Measurements from ENCODE around the gene NRXN2.
A peak's percentile ranks its signal among the peaks of the same experiment; 100 is the strongest.

The NRXN2 gene

GRCh38 chr11:64723117-64723906, at the start of gene NRXN2:
TSS of gene NRXN2 (minus strand) at chr11:64723197. CDS start at chr11:64713699, 9,498 bp downstream.
- DNase-seq = peak; percentile 95

GRCh38 chr11:64772303-64773018, 49.5 kb upstream of the NRXN2 start:
- no peak for DNase-seq

DNA sequence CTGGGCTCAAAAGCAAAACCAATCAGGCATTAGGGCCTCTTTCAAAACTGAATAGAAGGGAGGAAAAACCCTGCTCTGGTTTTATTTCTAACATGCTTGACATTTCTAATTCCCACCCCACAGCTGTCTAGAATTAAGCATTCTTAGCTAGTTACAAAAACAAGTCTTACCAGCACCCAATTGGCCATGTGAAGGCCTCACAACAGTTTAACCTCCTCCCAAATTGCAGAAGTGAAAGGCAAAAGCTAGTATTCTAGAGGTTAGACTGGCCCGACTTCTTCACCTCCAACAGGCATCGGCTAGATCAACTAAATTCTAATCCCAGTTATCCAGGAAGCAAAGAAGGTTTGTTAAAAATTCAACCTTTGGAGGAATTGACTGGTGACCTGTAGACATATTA, 48.9 kb upstream of the NRXN2 start:
- DNase-seq = no peak

- DNase-seq = no peak
These were observed 47.1 kb upstream of the NRXN2 start for GRCh38 chr11:64770120-64770519.

DNA sequence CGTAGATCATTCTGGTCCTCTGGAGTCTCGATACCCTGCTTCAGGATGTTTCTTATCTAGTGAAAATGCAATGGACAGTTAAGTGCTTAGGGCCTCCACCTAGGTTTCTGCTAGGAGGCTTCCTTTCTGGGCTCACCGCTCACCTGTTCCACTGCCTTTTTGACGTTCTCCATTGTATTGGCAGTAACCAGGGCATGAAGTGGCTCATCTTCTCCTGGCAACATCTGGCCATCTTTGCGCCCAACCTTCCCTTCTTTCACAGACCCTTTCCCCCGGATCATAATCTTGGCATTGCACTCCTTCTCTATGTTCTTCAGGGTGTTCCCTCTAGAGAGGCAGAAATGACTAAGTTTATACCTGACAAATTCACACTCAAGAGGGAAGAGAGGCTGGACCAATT, 46.3 kb upstream of the NRXN2 start:
- no peak for DNase-seq

DNA sequence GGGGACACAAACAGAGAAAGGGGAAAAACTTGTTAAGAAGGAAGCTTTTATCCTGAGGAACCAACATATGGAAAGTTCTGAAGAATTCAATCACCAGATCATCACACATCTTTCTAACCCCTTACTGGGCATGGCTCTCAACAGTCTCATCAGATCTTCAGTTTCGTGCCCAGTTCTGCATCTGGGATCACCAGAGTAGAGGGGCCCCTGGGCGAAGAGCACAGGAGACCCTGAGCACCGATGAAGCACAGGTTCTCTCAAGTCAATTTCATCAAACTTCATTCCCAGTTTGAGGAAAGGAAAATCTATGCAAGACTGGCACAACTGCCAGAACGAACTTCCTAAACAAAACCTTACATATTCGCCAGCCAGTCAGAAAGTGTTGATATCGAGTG, 45.3 kb upstream of the NRXN2 start:
- DNase-seq = no peak

GRCh38 chr11:64767344-64768299, 44.6 kb upstream of the NRXN2 start:
- DNase-seq = peak; percentile 86

GRCh38 chr11:64766881-64767280, 43.9 kb upstream of the NRXN2 start:
- no peak for DNase-seq

DNA sequence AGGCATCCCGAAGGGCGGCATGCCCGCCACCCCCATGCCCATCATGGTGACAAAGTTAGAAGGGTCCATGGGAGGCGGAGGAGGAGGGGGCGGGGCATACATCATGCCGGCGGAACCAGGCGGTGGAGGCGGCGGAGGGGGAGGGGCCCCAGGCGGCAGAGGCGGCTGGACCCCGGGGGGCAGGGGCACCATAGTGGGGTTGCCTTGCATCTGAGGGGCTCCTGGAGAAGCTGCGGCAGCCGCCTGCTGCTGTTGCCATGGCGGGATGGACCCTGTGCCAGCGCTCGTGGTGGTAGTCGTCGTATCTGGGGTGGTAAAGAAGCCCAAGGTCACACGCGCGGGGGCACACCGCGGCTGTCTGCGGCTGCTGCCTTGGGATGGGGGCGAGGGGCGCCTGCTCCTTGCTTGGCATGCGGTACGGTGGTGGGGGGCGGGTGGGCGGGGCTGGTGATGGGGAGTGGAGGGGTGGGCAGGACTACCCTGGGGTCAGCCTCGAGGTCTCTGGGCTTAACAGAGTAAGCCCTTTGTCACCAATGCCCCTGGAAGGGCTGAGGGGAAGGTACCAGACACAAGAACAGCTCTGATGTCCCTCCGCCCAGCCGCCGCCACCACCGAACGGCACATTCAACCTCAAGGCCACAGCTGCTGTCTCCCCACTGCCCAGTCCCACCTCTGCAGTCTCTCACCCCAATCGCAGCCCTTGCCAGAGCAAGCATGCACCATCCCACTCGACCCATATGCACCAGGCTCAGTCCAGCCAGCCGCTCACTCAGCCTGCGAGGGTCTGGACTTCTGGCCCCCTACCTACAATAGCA, 43.1 kb upstream of the NRXN2 start:
- DNase-seq = no peak

- DNase-seq = peak; percentile 35
These were observed 42.4 kb upstream of the NRXN2 start for GRCh38 chr11:64765291-64765850.

GRCh38 chr11:64764753-64765152, 41.8 kb upstream of the NRXN2 start:
- DNase-seq = no peak

DNA sequence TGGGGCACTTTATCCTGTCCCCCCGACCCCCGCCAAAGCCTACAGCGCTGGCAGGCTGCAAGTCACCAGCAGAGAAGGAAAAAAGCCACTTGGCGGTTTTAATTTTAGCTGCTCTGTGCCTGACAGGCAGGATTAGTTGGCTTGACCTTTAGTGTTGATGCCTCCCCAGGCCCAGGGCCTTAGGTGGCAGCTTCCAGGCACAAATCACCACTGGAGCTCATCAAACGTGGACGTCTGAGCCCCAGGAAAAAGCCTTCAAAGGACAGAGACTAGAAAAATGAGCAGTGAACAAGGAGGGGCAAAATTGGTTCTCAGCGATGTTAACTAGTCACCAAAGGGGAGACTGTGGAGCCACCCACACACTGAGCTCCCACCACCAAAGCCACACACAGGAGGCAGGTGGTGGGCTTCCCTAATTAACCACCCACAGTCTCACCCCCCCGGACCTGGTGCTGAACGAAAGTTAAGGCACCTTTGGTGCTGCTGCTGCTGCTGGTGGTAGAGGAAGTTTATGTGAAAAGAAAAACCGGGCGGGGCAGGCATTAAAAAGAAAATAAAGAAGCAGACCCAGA, 41.1 kb upstream of the NRXN2 start:
- DNase-seq = no peak

DNA sequence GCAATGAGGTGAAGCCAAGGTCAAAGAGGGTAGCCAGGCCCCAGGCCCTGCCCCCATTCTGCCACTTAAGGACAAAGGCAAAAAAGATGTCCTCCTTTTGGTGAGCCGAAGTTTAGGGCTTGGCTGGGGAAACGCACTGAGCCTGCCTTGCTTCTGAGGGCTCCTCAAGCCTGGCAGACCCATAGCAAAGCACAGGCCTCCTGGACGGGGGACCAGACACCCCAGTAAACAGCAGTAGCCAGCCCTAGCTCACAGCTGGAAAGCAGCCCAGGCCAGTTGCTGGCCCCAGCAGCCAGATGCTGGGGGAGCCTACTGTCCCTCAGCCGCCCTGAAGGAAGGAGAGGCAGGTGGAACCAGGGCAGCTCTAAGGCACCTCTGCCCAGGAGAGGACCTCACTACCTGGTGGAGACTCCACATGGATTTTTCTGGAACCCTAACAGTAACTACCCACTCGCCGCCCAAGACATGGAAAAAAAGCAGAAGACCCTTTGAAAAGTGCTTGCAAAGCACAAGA, 40.6 kb upstream of the NRXN2 start:
- peak; percentile 39 for DNase-seq

DNA sequence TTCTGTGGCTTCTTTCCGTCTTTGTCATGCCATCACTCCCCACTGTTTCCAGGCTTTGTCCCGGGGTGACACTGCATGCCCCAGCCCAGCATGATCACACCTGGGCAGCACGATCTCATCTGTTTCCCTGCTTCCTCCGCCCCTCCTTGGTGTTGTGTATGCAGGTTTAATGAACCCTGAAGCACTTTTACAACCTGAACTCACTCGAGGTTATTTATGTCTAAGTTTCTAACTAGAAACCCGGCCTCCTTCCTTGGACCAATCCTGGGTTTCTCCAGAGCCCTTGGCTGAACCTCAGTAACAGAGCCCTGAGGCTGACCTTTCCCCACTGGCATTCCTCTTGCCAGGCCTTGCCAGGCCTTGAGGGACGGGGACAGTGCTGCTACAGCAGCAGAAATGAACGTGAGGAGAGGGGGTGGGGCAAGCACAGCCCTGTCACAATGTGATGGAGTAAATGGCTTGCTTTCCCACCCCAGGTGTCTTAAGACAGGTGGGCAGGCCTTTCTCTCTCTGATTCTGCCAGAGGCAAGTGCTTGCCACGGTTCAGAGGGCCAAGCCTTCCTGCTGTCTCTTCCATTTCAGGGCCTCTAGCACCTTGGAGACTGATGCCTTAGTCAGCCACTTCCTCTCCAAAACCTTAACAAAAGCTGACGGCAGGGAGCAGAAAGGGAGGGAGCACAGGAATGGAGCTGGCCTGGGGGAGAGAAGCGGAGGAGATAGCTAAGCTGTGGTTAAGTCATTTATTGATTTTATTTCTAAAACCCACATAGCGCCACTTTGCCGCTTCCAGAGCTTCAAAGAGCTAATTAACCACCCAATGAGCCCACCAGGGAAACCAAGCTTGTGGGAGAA, 39.9 kb upstream of the NRXN2 start:
- DNase-seq = peak; percentile 62

DNA sequence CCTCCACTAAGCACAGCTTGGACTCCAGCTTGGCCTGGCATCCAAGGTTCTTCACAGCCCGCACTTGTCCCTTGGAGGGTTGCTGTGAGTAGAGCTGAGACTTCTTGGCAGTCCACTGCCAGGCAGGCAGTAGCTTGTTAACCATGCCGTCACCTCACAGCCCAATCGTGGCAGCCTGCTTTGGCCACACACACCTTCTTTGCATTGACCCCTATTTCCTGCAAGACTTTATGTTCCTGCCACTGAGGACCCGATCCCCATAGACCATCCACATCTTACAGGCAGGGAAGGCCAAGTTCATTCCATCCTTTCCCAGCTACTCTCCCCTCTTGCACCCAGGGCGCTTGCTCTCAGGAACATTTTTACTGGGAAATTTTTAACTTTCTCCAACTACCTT, 39.3 kb upstream of the NRXN2 start:
- DNase-seq = peak; percentile 51

- DNase-seq = no peak
These were observed 37.9 kb upstream of the NRXN2 start for GRCh38 chr11:64760759-64761420.

GRCh38 chr11:64759722-64760719, 37.0 kb upstream of the NRXN2 start, which contains the start of gene PYGM:
TSS of gene PYGM (minus strand) at chr11:64759974. CDS start at chr11:64759898, 76 bp downstream.
- peak; percentile 40 for DNase-seq

DNA sequence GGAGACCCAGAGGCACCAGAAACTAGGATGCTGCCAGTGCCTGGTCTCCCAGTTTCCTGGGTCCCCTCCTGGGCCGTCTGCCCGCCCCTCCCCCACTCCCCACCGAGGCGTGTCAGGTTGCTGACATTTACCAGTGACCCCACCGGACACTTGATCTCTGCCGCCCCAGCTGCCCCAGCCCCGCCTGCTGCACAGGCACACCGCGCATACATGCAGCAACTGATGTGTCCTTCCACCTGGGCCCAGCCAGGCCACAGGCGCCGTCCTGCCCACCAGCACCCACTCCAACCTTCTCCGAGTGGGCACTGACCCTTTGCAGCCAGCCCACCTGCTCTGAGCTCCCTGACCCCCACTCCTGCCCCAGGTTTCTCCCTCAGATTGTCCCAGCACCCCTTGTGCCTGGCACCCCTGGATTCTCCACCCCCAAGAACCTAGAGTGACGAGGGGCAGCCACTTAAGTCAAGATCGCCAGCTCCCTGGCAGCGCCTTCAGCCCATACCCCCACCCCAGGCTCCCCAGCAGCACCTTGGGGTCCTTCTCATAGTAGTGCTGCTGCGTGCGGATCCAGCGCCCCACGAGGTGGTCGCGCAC, 36.2 kb upstream of the NRXN2 start:
- no peak for DNase-seq
